Endothelial cell of umbilical vein (primary cell): Measurements from ENCODE around the gene SHISA3. TPM values are rescaled to one million over a fixed set of nuclear protein-coding genes. Genes with fewer than 3 reads are reported as not detected.

ENCODE experiments used
- BruUV-seq: library from RNA; stranded (reverse); fragments of 400-500 nt; replicated peaks from 2 replicates; lab custom pipeline; 2021; lab: Mats Ljungman, UMichigan
- CTCF ChIA-PET: fragments of 300-600, 350-600 bp; sonication (Branson Sonifier 250); formaldehyde crosslinking; loops from one replicate; lab custom pipeline; 2021; ENCODE audit warnings: antibody characterized with exemption, inconsistent platforms; lab: Charles Lee
- POLR2A ChIA-PET: fragments of 300-600, 350-600 bp; sonication (Branson Sonifier 250); formaldehyde crosslinking; loops from one replicate; lab custom pipeline; 2021; ENCODE audit warnings: antibody characterized with exemption, inconsistent platforms; lab: Charles Lee
- DNase-seq: peaks from one replicate; pipeline ENCODE4 v3.0.0-alpha.2; 2011; ENCODE audit warnings: low read depth, low spot score
- FAIRE-seq: peaks from 2 replicates; lab custom pipeline; 2011; peaks lifted over from hg19 to GRCh38; lab: Jason Lieb, UNC
- H2AFZ ChIP-seq: 2 replicates; pipeline ENCODE4 v1.6.0; 2012; ENCODE audit warnings: low read depth, low read length, control low read depth, inconsistent platforms
- H3K27ac ChIP-seq: 2 replicates; pipeline ENCODE4 v1.5.1; 2011; ENCODE audit warnings: low read depth, mild to moderate bottlenecking, control low read depth, low read length, moderate library complexity; ENCODE audit not compliant: insufficient read depth
- H3K27me3 ChIP-seq, 2 experiments: 2 replicates each; pipeline versions ENCODE4 v1.6.0 to v1.6.1; 2011; ENCODE audit warnings: low read length in 2 of 2, mixed read lengths in 1 of 2; ENCODE audit not compliant: control insufficient read depth in 2 of 2, insufficient read depth in 2 of 2
- H3K36me3 ChIP-seq, 2 experiments: 2 replicates in 1 of 2; 3 replicates in 1 of 2; pipeline ENCODE4 v1.5.1; 2011; ENCODE audit warnings: low read length in 2 of 2, mild to moderate bottlenecking in 1 of 2, moderate library complexity in 1 of 2; ENCODE audit not compliant: control insufficient read depth in 2 of 2, insufficient read depth in 2 of 2; ENCODE audit errors: extremely low read depth in 1 of 2
- H3K4me1 ChIP-seq: 3 replicates; pipeline ENCODE4 v1.5.1; 2011; ENCODE audit warnings: mild to moderate bottlenecking, low read length; ENCODE audit not compliant: control insufficient read depth, insufficient read depth; ENCODE audit errors: extremely low read depth
- H3K4me2 ChIP-seq: 2 replicates; pipeline ENCODE4 v1.6.1; 2011; ENCODE audit warnings: low read length, control low read depth, mixed read lengths; ENCODE audit not compliant: insufficient read depth
- H3K4me3 ChIP-seq, 3 experiments: fragments of 200-600 bp in 1 of 3; sonication (generic), shearing (Covaris generic) in 1 of 3; replicated peaks in 1 of 3; 2 replicates each; pipeline ENCODE4 v1.5.1; 2011 to 2016; ENCODE audit warnings: control low read depth in 3 of 3, low read length in 3 of 3, mild to moderate bottlenecking in 2 of 3, inconsistent platforms in 1 of 3, low read depth in 1 of 3, moderate library complexity in 1 of 3; ENCODE audit not compliant: insufficient read depth in 1 of 3
- H3K79me2 ChIP-seq: 2 replicates; pipeline ENCODE4 v1.6.0; 2012; ENCODE audit warnings: low read length, inconsistent platforms; ENCODE audit not compliant: control insufficient read depth, insufficient read depth
- H3K9ac ChIP-seq: replicated peaks from 2 replicates; pipeline ENCODE3; 2011; ENCODE audit warnings: low read length, control low read depth; ENCODE audit not compliant: insufficient read depth; ENCODE audit errors: extremely low read depth
- H3K9me1 ChIP-seq: replicated peaks from 3 replicates; pipeline ENCODE4 v1.6.0; 2011; ENCODE audit warnings: mild to moderate bottlenecking, low read length; ENCODE audit not compliant: control insufficient read depth, insufficient read depth; ENCODE audit errors: extremely low read depth
- H3K9me3 ChIP-seq: replicated peaks from 2 replicates; pipeline ENCODE4 v1.5.1; 2012; ENCODE audit warnings: low read length, inconsistent platforms; ENCODE audit not compliant: control insufficient read depth, insufficient read depth
- H4K20me1 ChIP-seq: replicated peaks from 2 replicates; pipeline ENCODE3; 2011; ENCODE audit warnings: mild to moderate bottlenecking, low read length; ENCODE audit not compliant: control insufficient read depth, insufficient read depth; ENCODE audit errors: extremely low read depth
- EZH2 ChIP-seq: IDR thresholded peaks from 2 replicates; pipeline ENCODE4 v1.6.1; 2012; ENCODE audit warnings: borderline replicate concordance, low read depth, mild to moderate bottlenecking, moderate library complexity, low read length, inconsistent platforms; ENCODE audit not compliant: severe bottlenecking
- FOS ChIP-seq: IDR thresholded peaks from 2 replicates; pipeline ENCODE4 v1.6.1; 2011; ENCODE audit warnings: mild to moderate bottlenecking, low read length, moderate library complexity, borderline replicate concordance; ENCODE audit not compliant: insufficient read depth
- GATA2 ChIP-seq: IDR thresholded peaks from 2 replicates; pipeline ENCODE4 v1.7.0; 2011; ENCODE audit warnings: low read depth, mild to moderate bottlenecking, moderate library complexity, mixed read lengths, low read length; ENCODE audit not compliant: insufficient read length, insufficient read depth
- JUN ChIP-seq: IDR thresholded peaks from 2 replicates; pipeline ENCODE4 v1.6.1; 2011; ENCODE audit warnings: borderline replicate concordance, low read depth; ENCODE audit not compliant: insufficient read length, insufficient read depth
- MAX ChIP-seq: IDR thresholded peaks from 2 replicates; pipeline ENCODE4 v1.6.1; 2011; ENCODE audit not compliant: insufficient read depth, insufficient read length
- MYC ChIP-seq: IDR thresholded peaks from one replicate; pipeline ENCODE4 v1.6.1; 2011; ENCODE audit warnings: mild to moderate bottlenecking, low read depth, low read length
- POLR2A ChIP-seq: IDR thresholded peaks from 2 replicates; pipeline ENCODE4 v1.6.1; 2012; ENCODE audit warnings: low read depth, mild to moderate bottlenecking, control low read depth, low read length
- POLR2AphosphoS5 ChIP-seq: IDR thresholded peaks from 2 replicates; pipeline ENCODE4 v1.6.1; 2012; ENCODE audit warnings: low read depth, mild to moderate bottlenecking, control low read depth, low read length, moderate library complexity; ENCODE audit not compliant: insufficient read depth
- dilution Hi-C: fragments of 300-500 bp; cut with MboI; formaldehyde crosslinking; loops from one replicate; pipeline ENCODE4 v1.15.0; 2019; ENCODE audit warnings: low sequenced_read_pairs; ENCODE audit not compliant: extremely low pct_ligation_motif_present
- intact Hi-C: fragments of 100-400 bp; cut with micrococcal nuclease; formaldehyde crosslinking; loops from one replicate; pipeline ENCODE4 v1.10.0; 2022
- polyA plus RNA-seq, 4 experiments: library from polyadenylated mRNA; depleted of rRNA in 3 of 4; stranded (reverse) in 3 of 4; unstranded in 1 of 4; fragments of >200 nt; gene quantifications; 2 replicates each; pipeline versions ENCODE4 v1.2.1 to v1.2.3, GENCODE V29; 2011 to 2012; ENCODE audit warnings: missing spikeins in 1 of 4
- total RNA-seq: library from RNA; stranded (reverse); gene quantifications from 2 replicates; pipeline ENCODE4 v1.2.3, GENCODE V29; 2021
- TF ChIP-seq, protein P1 (sequence below), 2 donors: IDR thresholded peaks; 1 replicate in 1 of 2; 2 replicates in 1 of 2; pipeline ENCODE4 v1.5.1; 2011; ENCODE audit warnings: low read length in 2 of 2, mild to moderate bottlenecking in 2 of 2, moderate library complexity in 2 of 2, control low read depth in 1 of 2, inconsistent platforms in 1 of 2, low read depth in 1 of 2; ENCODE audit not compliant: insufficient read depth in 1 of 2; ENCODE audit errors: extremely low read depth in 1 of 2

The SHISA3 gene
- total and polyA plus RNA-seq, 2 donors (not counting 3 experiments of a cell fraction or from before 2014, with no cell fraction given) = 12.0 to 16.6 TPM

GRCh38 chr4:42392436-42392835 lies 4.9 kb upstream of the SHISA3 start:
- BruUV-seq = no TSS peak
- DNase-seq (no peak), FAIRE-seq (no peak)
- Histone ChIP-seq H2AFZ (no peak overlapping the region), H4K20me1 (no peaks in the 10 kb centered on the region), H3K36me3 (no peaks in the 10 kb centered on the region), H3K9ac (no peak overlapping the region), H3K4me1 (peaks cover 5% of the 10 kb centered on the region), H3K9me3 (no peaks in the 10 kb centered on the region), H3K9me1 (no peaks in the 10 kb centered on the region), H3K79me2 (no peaks in the 10 kb centered on the region), H3K27me3 (no peaks in the 10 kb centered on the region), H3K4me2 (no peak overlapping the region), H3K4me3 (no peak overlapping the region), H3K27ac (no peak overlapping the region)
- ChIA-PET CTCF (no interaction called here), POLR2A (no interaction called here)
- TF ChIP-seq MAX = no peak
- TF ChIP-seq POLR2AphosphoS5 = no peak
- TF ChIP-seq, protein P1, sequence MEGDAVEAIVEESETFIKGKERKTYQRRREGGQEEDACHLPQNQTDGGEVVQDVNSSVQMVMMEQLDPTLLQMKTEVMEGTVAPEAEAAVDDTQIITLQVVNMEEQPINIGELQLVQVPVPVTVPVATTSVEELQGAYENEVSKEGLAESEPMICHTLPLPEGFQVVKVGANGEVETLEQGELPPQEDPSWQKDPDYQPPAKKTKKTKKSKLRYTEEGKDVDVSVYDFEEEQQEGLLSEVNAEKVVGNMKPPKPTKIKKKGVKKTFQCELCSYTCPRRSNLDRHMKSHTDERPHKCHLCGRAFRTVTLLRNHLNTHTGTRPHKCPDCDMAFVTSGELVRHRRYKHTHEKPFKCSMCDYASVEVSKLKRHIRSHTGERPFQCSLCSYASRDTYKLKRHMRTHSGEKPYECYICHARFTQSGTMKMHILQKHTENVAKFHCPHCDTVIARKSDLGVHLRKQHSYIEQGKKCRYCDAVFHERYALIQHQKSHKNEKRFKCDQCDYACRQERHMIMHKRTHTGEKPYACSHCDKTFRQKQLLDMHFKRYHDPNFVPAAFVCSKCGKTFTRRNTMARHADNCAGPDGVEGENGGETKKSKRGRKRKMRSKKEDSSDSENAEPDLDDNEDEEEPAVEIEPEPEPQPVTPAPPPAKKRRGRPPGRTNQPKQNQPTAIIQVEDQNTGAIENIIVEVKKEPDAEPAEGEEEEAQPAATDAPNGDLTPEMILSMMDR (IDR thresholded peaks at IDR 0.05; ENCODE audit: extremely low read depth in 1 of 2, insufficient read depth in 1 of 2, low read depth in 1 of 2, low read length in 2 of 2) = no peak
- no peak for TF ChIP-seq FOS
- no peak for TF ChIP-seq JUN
- no peak for TF ChIP-seq GATA2
- TF ChIP-seq POLR2A = no peak
- no peak for TF ChIP-seq MYC
- TF ChIP-seq EZH2 = no peak
- dilution Hi-C loops = no loop called here
- intact Hi-C loops = no loop called here
